HG02970 (cell line): Measurements from ENCODE around the gene POTEE.
"Not testable (repeated sequence)": the region's sequence is repeated elsewhere in the genome, so short reads cannot be mapped to it uniquely, and the experiment has no call there.

Source experiments
- ATAC-seq: cut with Tn5 transposase; IDR thresholded peaks from one replicate; pipeline ENCODE4 v1.9.1; 2021; ENCODE audit warnings: mild to moderate bottlenecking, moderate library complexity, moderate number of reproducible peaks; ENCODE audit not compliant: unreplicated experiment, low FRiP score

POTEE gene

DNA sequence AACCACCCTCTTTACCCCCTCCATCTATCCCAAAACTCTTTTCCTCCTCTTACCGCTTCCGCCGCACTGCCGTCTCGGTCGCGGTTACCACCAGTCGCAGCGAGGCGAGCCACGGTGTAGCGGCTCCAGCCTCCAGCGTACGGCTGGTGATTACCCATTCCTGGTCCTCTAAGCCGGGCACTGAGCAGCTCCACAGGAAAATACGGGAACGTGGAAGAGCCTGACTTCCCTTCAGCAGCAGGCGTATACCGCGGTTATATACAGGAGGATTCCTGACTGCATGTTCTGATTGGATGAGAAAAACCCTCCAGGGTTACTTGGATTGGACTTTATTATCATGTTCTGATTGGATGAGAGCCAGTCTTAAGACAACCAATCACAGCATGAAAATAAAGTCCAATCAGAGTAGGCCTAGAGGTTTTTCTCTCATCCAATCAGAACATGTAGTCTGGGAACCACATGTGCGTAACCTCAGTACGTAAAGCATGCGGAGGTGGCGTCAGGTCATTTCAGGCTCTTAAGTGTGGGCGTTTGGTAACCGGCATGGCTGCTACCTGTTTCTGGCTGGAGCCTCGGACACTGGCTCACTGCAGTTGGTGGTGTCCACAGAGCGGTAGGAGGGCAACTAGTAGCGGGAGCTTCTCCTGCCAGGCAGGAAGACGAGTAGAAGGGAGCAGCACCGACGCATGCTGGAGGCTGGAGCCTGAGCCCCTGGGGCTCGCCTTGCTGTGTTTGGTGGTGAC is at the start of gene POTEE:
POTEE (plus strand) TSS at position 507 of the 743 bp plus-strand sequence. CDS start 8,867 bp downstream, outside the sequence.
- ATAC-seq = not testable (repeated sequence)

DNA sequence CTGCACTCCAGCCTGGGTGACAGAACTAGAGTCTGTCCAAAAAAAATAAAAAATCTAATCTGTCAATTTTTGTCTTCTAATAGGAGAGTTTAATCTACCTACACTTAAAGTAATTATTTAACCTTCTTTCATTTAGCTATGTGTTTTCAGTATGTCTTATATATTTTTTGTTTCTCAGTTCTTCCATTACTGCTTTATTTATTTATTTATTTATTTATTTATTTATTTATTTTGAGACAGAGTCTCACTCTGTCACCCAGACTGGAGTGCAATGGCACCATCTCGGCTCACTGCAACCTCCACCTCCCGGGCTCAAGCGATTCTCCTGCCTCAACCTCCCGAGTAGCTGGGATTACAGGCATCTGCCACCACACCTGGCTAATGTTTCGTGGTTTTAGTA is 43.8 kb upstream of the POTEE start:
- not testable (repeated sequence) for ATAC-seq

DNA sequence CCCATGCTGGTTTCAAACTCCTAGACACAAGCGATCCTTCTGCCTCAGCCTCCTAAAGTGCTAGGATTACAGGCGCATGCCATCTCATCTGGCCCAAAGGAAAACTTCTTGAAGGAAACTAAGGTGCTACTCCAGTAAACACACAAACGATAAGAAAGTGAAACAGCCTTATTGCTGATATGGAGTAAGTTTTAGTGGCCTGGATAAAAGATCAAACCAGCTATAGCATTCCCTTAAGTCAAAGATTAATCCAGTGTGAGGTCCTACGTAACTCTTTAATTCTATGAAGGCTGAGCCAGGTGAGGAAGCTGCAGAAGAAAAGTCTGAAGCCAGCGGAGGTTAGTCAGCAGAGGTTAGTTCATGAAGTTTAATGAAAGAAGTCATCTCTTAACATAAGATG is 40.8 kb upstream of the POTEE start:
- ATAC-seq = no peak

DNA sequence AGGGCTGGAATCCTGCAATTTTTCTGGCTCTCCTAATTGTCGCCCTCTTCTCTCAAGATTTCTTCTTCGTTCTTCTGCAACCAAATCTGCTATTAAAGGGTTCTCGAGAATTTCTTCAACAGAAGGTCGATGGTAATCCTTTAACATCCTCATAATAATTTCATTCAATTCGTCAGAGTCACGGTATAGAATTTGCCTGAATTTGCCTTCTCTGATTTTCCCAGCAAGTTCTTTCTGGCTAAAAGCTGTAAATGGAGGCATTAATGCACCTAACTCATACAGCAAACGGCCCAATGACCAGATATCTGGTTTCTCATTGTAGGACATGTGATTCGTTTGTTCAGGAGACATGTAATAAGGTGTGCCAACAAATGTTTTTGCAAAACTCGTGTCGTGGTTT is 31.3 kb upstream of the POTEE start:
- not testable (repeated sequence) for ATAC-seq

DNA sequence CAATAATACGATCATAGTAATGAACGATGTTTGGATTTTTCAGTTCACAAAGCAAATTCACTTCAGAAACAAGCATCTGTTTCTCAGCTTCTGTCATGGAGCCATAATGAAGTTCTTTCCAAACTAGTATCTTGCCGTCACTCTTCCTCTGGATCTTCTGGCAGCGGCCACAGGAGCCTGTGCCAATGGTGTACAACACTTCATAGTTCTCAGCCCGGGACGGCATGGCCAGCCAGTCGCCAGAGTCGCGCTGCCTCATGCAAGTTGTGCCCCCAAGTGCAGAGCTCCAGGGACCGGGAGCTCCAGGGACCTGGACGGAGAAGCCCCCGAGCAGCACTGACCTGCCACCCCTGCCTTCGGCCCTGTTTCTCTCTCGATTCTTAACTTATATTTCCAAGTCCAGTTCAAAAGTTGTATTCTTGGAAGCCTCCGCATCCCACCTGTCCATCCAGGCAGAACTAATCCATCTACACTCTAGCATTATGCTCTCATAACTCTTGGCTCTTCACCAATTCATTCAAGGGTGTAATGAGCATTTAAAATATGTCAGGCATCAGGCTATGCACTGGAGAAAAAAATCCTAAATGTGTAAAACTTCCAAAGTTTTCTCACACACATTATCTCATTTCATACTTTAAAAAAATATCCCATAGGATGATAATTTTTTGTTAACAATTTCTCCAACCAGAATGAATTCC is 30.5 kb upstream of the POTEE start:
- ATAC-seq = not testable (repeated sequence)

DNA sequence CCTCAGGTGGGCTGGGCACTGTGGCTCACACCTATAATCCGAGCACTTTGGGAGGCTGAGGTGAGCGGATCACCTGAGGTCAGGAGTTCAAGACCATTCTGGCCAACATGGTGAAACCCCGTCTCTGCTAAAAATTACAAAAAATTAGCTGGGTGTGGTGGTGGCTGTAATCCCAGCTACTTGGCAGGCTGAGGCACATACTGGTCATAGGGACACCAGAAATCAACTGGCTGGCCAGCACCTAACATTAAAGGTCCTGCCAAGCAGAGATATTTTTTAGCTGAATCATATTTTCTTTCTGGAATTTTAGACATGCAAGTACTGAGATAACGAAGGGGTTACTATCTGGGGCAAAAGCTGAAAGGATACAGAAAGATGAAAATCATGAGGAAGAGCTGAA is 27.9 kb upstream of the POTEE start:
- not testable (repeated sequence) for ATAC-seq

DNA sequence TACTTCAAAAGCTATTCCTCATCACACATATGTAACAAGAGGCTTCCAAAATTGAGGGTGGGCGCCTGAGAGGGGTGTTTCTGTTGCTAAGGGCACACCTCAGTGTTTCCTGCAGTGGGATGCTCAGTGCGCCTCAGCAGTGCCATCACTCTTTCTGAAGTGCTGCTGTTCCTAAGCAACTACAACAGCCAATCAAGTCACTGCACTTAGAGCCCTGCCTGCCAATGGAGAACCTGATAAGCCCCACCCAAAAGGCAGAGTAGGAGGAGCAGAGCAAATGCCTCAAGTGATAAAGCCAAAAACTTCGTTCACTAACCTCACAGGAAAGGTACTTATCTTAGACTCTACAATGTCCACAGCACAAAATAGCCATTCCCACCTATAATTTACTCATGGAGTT is 15.9 kb upstream of the POTEE start:
- not testable (repeated sequence) for ATAC-seq

DNA sequence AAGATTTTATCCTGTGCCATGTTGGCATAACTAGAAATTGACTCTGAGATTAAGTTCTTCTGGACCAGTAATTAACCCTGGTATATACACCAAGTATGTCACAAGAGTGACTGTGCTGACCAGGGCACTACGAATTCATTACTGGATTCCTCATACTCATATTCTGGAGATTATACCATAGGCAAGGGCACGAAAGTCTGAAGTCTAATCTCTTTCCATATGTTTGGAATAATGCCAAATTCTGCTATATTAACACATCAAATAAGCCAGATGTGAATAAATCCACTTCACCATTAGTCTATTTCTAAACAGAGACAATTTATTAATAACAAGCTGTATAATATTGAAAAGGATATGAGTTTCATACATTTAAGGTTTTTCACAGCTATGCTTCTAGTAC is 13.2 kb upstream of the POTEE start:
- ATAC-seq = not testable (repeated sequence)

DNA sequence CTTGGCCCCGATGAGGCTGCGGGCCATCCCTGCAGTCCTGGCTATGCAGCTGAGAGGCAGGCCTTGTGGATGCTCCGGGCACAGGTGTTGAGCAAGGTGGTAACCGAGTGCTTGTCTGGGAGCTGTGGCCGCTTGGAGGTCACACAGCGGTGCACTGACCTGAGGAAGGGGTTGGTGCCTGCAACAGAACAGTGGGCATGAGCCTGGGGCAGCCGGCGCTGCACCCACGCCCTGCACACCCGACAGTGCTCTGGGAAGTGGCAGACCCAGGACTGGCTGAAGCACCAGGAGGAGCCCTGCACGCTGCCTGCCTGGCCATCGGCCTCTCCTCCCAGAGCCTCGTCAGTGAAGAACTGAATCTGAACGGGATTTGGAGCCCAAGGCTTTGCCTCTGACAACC is 8.2 kb upstream of the POTEE start:
- ATAC-seq = no peak

DNA sequence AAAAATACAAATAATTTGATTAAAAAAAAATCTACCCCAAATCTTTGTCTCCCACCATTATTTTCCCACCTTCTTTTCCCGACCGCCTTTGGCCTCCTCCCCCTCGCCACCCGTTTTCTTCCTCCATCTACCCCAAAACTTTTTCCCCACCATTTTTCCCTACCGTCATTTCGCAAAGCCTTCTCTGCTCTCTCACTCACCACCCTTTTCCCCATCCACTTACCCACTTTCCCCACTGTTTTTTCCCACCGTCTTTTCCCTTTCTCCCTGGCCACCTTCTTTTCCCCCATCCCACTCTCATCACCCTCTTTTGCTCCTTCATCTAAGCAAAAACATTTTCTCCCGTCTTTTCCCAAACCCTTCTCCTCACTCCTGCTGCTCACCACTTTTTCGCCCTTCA is 1.5 kb upstream of the POTEE start:
- ATAC-seq = not testable (repeated sequence)

DNA sequence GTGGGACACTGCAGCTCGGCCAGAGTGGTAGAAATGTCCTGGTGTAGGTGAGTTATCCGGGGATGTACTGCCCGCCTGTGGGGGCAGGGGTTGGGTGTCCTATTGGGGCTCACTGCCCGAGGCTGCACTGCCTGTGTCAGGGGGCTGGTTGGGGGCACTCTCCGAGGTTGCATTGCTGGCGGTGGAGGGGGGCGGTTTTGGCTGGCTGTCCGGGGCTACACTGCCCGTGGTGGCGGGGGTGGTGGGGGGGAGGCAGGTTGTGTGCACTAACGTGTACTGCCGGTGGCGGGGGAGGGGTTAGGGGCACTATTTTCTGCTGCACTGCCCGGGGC is 403 bp downstream of the POTEE start:
- not testable (repeated sequence) for ATAC-seq

DNA sequence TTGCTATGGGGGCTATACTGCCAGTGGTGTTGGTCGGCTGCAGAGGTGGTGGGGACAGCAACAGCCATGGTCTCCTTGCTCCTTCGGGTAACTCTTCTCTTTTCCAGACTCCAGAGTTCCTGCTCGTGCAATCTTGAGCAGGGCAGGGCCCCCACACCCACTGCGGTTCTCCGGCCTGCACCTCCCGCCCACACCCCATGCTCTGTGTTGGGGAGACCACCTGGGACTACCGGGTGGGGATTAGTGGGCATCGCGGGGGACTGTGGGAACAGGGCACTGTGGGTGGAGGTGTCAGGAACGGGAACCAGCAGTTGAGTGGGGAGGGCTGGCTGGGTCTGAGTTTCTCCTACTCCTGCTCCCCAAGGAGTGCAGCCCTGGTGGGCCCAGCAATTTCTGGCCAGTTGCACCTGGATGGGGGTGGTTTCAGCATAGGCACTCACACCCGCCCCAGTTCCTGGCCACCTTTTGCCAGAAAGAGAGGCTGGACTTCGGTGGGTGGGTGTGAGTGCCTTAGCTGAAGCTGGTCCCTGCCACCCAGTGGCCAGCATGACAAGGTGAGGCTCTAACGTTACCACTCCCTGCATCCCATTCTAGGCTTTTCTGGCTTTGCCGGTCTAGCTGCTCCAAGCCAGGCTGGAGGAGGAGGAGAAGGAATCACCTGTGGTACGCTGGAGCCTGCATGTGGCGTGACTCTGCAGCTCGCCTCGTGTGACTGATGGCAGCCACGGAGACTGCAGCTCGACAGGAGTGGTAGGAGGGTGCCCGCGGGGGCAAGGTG is 1.3 kb downstream of the POTEE start:
- ATAC-seq = not testable (repeated sequence)

DNA sequence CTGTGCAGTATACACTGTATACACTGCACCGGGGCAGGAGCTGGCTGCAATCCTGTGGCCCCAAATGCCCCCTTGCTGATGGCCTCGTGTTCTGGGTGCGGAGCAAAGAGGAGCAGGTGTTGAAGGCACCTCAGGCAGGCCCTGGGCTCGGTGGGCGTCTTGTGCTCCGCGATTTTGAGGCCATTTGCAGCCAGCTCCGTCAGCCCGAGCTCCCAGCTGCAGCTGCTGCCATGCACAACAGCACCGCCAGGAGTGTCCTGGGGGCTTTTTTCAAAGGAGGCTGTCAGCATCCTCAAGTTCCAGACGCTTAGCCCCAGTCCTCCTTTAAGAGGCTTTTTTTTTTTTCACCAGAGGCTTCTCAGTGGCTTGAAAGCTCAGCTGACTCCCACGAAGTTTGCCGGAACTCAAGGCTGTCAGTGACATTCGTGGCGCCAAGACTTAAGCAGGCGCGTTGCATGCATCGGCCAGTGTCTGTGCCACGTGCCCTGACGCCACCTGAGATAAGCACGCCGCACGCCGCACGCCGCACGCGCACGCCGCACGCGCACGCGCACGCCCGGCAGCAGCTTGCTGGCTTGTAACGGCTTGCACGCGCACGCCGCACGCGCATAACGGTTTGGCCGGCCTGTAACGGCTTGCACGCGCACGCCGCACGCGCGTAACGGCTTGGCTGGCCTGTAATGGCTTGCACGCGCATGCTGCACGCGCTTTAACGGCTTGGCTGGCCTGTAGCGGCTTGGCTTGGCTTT is 8.1 kb downstream of the POTEE start:
- ATAC-seq = not testable (repeated sequence)

DNA sequence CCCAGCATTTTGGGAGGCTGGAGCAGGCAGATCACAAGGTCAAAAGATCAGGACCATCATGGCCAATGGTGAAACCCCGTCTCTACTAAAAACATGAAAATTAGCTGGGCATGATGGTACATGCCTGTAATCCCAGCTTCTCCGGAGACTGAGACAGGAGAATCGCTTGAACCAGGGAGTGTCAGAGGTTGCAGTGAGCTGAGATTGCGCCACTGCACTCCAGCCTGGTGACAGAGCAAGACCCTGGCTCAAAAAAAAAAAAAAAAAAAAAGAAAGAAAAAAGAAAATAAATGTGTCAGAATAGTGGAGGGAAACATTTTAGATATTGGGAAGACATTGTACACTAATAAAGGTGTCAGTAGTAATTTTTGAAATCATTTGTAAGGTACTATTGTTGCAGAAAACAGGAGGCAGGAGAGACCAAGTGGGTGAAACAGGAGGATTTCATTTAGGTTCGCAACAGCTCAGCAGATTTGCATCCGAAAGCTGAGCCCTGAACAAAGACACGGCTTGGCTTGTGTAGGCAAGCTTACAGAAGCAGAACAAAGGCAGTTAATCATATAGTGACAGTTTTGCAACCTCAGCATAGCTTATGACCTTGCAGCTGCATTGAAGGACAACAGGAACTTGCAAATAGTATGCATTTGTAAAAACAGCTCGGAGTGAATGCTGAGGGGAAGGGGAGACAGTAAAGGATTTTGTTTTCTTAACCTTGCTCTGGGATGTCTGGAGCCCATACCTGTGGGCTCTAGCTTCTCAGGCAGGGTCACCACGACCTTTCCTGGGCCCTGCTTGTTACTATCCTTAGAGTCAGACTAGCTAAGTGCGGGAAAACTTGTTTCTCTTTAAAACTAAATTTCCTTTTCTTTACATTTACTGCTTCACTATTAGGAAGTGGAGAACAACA is 26.5 kb downstream of the POTEE start:
- not testable (repeated sequence) for ATAC-seq
